GM12878 (cell line): ENCODE data around the gene PRSS1.

Experiments used
- CTCF ChIP-seq, 3 experiments: IDR thresholded peaks in 2 of 3; conservative IDR thresholded peaks in 1 of 3; 2 replicates each; pipeline ENCODE4 v1.5.1; 2011; ENCODE audit warnings: low read depth in 3 of 3, low read length in 3 of 3, mild to moderate bottlenecking in 3 of 3, control low read depth in 2 of 3, moderate library complexity in 2 of 3, inconsistent platforms in 1 of 3, mixed read lengths in 1 of 3; ENCODE audit not compliant: control insufficient read depth in 2 of 3, insufficient read depth in 1 of 3; ENCODE audit errors: extremely low read depth in 1 of 3
- POU2F2 ChIP-seq: IDR thresholded peaks from 3 replicates; pipeline ENCODE4 v1.6.1; 2011; ENCODE audit warnings: low read depth, mild to moderate bottlenecking, low read length, borderline replicate concordance

GRCh38 chr7:142777318-142777717 is 28.0 kb downstream of the PRSS1 start:
- TF ChIP-seq POU2F2 (no peak), CTCF (IDR thresholded peaks at IDR 0.05 in 2 of 3, conservative IDR thresholded peaks at IDR 0.05 in 1 of 3; ENCODE audit: control insufficient read depth in 2 of 3, extremely low read depth in 1 of 3, insufficient read depth in 1 of 3, low read depth in 3 of 3, low read length in 3 of 3) (no peak)
